ENCODE data around the gene ZKSCAN1.

Gene ZKSCAN1

GRCh38 chr7:100081535-100082102, 66.2 kb downstream of the ZKSCAN1 start, which contains the start of gene ZNF3:
Gene ZNF3 (minus strand): TSS chr7:100081723. CDS start chr7:100077357, 4,366 bp downstream.
- peak; percentile 99 for DNase-seq

GRCh38 chr7:100082978-100083377, 67.6 kb downstream of the ZKSCAN1 start:
- no peak for DNase-seq

- no peak for DNase-seq
Measured at GRCh38 chr7:100085515-100085914, 70.1 kb downstream of the ZKSCAN1 start.

- DNase-seq, result no peak
Measured at GRCh38 chr7:100087055-100087750, 71.8 kb downstream of the ZKSCAN1 start.

- no peak for DNase-seq
Measured at GRCh38 chr7:100088095-100088620, 72.8 kb downstream of the ZKSCAN1 start.

GRCh38 chr7:100088621-100089457, 73.4 kb downstream of the ZKSCAN1 start, which contains the start of gene COPS6:
Gene COPS6 (plus strand): TSS chr7:100088969. CDS start chr7:100088991, 22 bp downstream.
- DNase-seq, result peak; percentile 96

- DNase-seq, result no peak
Measured at GRCh38 chr7:100089458-100090196, 74.2 kb downstream of the ZKSCAN1 start.

GRCh38 chr7:100090527-100091410, 75.4 kb downstream of the ZKSCAN1 start:
- DNase-seq, result no peak

All from activated effector memory CD4-positive, alpha-beta T cell treated with anti-CD3 and anti-CD28 coated beads, Interleukin-2, amount 50 U/mL, for 16 hours (primary cell).